Activated naive CD4-positive, alpha-beta T cell treated with anti-CD3 and anti-CD28 coated beads, Interleukin-2, amount 10 ng/mL, durations not matched to agents 7 days and 5 days (primary cell): ENCODE measurements around the gene CFAP70.
"Not testable (repeated sequence)": the region's sequence is repeated elsewhere in the genome, so short reads cannot be mapped to it uniquely, and the experiment has no call there.

Source experiments
- CTCF ChIA-PET: fragments of 350-600 bp; sonication (Branson Sonifier 250); formaldehyde crosslinking; loops from one replicate; lab custom pipeline; 2021; ENCODE audit warnings: antibody characterized with exemption; lab: Charles Lee
- DNase-seq: peaks from one replicate; pipeline ENCODE4 v3.0.0-alpha.2; 2020
- H3K27ac Mint-ChIP-seq: one replicate; pipeline ENCODE4 v1.8.0; 2021; ENCODE audit warnings: mild to moderate bottlenecking, moderate library complexity, mixed read lengths
- H3K27me3 Mint-ChIP-seq: one replicate; pipeline ENCODE4 v1.8.0; 2021; ENCODE audit warnings: mild to moderate bottlenecking, mixed read lengths
- H3K36me3 Mint-ChIP-seq: one replicate; pipeline ENCODE4 v1.8.0; 2021; ENCODE audit warnings: mixed read lengths
- H3K4me1 Mint-ChIP-seq: one replicate; pipeline ENCODE4 v1.8.0; 2021; ENCODE audit warnings: mixed read lengths
- H3K4me3 Mint-ChIP-seq: one replicate; pipeline ENCODE4 v1.8.0; 2021; ENCODE audit warnings: mild to moderate bottlenecking, moderate library complexity, mixed read lengths
- H3K9me3 Mint-ChIP-seq: one replicate; pipeline ENCODE4 v1.8.0; 2021; ENCODE audit warnings: mixed read lengths

CFAP70 gene

DNA sequence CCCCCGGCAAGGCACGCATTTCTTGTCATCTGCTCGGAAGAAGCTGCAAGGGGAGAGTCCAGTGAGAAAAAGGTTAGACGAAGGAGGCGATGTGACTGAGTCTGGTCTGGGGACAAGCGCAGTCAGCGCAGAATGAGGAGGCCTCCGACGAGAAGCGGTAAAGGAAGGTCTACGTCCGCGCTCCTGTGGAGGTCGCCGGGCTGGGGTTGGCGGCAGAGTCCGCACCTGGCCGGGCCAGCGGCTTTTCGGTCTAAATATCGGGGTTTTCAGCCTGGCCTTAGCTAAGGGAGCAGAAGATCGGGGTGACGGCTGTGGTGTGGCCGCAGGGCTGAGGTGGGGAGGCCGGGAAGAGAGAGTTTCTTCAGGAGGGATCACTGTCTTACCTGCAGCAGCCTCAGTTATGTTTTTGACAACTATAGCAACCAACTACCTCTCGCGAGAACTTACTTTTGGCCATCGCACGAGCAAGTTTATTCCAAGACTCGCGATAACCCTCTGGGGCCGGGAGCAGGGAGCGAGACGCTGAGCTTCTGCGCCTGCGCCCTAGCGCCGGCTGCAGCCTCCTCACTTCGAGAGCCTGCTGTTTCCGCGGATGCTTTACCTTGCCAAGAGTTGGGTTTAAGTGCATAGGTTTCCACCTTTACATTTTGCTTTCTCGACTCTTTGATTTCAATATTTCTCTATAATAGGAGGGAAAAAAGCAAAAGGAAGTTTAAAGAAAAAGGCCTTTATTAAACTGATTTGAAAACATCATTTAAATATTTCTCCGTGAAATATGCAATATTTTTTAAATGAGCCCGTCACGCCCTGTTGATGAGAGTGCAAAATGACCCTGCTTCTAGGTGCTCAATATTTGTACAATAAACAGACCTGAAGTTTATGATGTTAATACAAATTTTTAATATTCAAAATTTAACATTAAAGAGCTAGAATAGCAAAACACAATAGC, at the start of gene CFAP70:
Gene CFAP70 (minus strand): TSS at position 534 of the 949 bp plus-strand sequence. CDS start 4,068 bp downstream, outside the sequence.
- CTCF ChIA-PET = interaction anchor here (0.9 to 1.1 kb wide), 3 partner anchors 13 to 171 kb away, joined by 3 read pairs; no protein-coding TSS in a partner anchor
- no peaks in the 10 kb centered on the region for H3K36me3 Mint-ChIP-seq
- H3K27me3 Mint-ChIP-seq = peaks cover 13% of the 10 kb centered on the region
- H3K4me1 Mint-ChIP-seq = peaks cover 22% of the 10 kb centered on the region
- H3K4me3 Mint-ChIP-seq = peak within 1 kb of the TSS; percentile 97
- H3K9me3 Mint-ChIP-seq = no peaks in the 10 kb centered on the region
- H3K27ac Mint-ChIP-seq = peak within 1 kb of the TSS; percentile 82
- DNase-seq = peak; percentile 96

DNA sequence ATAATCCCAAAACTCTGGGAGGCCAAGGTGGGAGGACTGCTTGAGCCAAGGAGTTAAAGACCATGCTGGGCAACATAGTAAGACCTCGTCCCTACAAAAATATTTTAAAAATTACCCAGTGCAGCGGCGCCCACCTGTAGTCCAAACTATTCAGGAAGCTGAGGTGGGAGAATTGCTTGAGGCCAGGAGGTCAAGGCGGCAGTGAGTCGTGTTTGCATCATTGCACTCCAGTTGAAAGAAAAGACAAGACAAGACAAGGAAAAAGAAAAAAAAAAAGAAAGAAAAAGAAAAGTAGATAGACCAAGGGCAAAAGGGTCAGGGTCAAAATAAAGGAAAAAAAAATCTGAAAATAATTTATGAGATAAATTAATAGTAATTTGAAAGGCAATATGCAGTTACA, 49.4 kb upstream of the CFAP70 start:
- Mint-ChIP-seq H3K27ac (no peak overlapping the region), H3K4me1 (peaks cover 38% of the 10 kb centered on the region), H3K9me3 (no peaks in the 10 kb centered on the region), H3K27me3 (no peaks in the 10 kb centered on the region), H3K36me3 (peaks cover 31% of the 10 kb centered on the region), H3K4me3 (no peak overlapping the region)
- no peak for DNase-seq
- CTCF ChIA-PET = no interaction called here

DNA sequence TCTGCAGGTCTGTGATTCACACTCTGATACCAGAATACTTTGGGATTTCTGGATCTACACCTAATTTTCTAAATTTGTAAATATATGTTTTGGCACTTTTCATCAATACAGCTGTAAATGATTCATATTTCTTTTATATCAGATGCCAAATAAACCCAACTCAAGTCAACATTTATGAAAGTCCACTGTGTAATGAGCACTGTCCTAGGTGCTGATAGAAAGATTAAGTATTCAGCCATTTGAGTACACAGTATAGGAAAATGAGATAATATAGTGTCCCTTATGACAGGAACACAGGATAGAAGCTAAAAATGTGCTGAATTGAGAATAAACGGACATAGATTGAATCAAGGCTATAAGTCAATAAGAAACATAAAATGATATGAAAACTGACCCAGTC, 48.8 kb upstream of the CFAP70 start:
- CTCF ChIA-PET = no interaction called here
- Mint-ChIP-seq H3K4me1 (peaks cover 34% of the 10 kb centered on the region), H3K9me3 (no peaks in the 10 kb centered on the region)

DNA sequence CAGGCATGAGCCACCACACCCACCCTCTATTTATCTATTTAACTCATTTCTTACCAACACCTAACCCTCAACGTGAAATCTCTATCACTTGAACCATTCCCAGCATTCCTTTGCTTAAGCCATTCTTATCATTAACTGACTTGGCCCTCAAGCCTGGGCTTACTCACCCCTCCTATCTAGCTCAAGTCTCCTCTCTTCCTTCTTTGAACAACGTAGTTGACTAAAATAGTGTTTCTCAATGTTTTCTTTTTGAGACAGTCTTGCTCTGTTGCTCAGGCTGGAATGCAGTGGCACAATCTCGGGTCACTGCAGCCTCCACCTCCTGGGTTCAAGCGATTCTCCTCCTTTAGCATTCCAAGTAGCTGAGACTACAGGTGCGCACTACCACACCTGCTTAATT, 48.2 kb upstream of the CFAP70 start:
- H3K4me1 Mint-ChIP-seq = peaks cover 28% of the 10 kb centered on the region
- no peak for DNase-seq
- H3K36me3 Mint-ChIP-seq = peaks cover 30% of the 10 kb centered on the region
- H3K9me3 Mint-ChIP-seq = no peaks in the 10 kb centered on the region
- no peak overlapping the region for H3K4me3 Mint-ChIP-seq
- H3K27me3 Mint-ChIP-seq = no peaks in the 10 kb centered on the region
- H3K27ac Mint-ChIP-seq = no peak overlapping the region
- CTCF ChIA-PET = no interaction called here

More for the DNA sequence above, 48.8 kb upstream of the CFAP70 start:
- H3K27me3 Mint-ChIP-seq = no peaks in the 10 kb centered on the region
- DNase-seq = no peak
- peaks cover 30% of the 10 kb centered on the region for H3K36me3 Mint-ChIP-seq
- H3K27ac Mint-ChIP-seq = no peak overlapping the region
- no peak overlapping the region for H3K4me3 Mint-ChIP-seq

DNA sequence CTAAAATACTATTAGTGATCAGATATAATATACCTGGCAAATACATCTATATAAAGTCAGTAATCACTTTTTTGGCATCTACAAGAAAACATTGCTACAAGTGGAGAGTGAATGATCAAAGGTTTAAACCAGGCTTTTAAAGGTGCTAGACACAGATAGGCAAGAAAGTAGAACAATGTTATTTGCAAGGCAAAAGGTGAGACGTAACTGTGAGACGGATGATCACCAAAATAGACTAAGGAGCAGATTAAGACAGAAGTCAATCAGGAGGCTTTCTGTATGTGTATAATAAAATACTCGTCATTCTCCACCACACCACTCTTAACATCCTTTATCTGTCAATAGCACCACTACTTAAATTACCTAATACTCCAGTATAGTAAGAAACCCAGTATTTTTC, 46.9 kb upstream of the CFAP70 start:
- Mint-ChIP-seq H3K27ac (no peak overlapping the region), H3K27me3 (no peaks in the 10 kb centered on the region), H3K4me1 (peaks cover 19% of the 10 kb centered on the region), H3K36me3 (peaks cover 23% of the 10 kb centered on the region), H3K4me3 (no peak overlapping the region), H3K9me3 (no peaks in the 10 kb centered on the region)
- CTCF ChIA-PET = no interaction called here
- no peak for DNase-seq

DNA sequence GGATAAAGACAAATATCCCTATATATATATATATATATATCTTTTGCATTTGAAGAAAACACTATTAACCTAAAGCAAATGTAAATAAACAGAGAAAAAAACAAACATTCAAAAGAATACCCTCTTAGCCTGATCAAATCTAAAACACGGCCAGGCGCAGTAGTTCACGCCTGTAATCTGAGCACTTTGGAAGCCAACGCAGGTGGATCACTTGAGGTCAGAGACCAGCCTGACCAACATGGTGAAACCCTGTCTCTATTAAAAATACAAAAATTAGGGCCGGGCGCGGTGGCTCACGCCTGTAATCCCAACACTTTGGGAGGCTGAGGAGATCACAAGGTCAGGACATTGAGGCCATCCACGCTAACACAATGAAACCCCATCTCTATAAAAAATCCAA, 46.0 kb upstream of the CFAP70 start:
- Mint-ChIP-seq H3K9me3 (no peaks in the 10 kb centered on the region), H3K27me3 (no peaks in the 10 kb centered on the region), H3K36me3 (peaks cover 18% of the 10 kb centered on the region), H3K4me1 (peaks cover 13% of the 10 kb centered on the region), H3K27ac (peak overlapping the region; percentile 11), H3K4me3 (no peak overlapping the region)
- no peak for DNase-seq
- CTCF ChIA-PET = interaction anchor here (0.7 kb wide), 1 partner anchor 75 kb away, joined by 5 read pairs; no protein-coding TSS in a partner anchor

DNA sequence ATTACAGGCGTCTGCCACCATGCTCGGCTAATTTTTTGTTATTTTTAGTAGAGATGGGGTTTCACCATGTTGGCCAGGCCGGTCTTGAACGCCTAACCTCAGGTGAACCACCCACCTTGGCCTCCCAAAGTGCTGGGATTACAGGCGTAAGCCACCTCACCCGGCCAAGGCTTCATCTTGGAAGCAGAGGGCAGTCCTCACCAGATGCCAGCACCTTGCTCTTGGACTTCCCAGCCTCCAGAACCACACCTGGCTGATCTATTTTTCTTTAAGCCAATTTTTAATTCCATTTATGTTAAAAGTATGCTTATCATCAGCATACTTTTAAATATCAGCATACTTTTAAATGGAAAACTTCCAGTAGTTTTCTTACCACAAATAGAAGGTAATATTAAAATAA, 43.0 kb upstream of the CFAP70 start:
- Mint-ChIP-seq H3K27ac (no peak overlapping the region), H3K27me3 (no peaks in the 10 kb centered on the region), H3K9me3 (no peaks in the 10 kb centered on the region), H3K4me1 (no peaks in the 10 kb centered on the region), H3K36me3 (peaks cover 11% of the 10 kb centered on the region), H3K4me3 (no peak overlapping the region)
- no peak for DNase-seq
- CTCF ChIA-PET = interaction anchor here (0.6 kb wide), 1 partner anchor 213 kb away, joined by 3 read pairs; no protein-coding TSS in a partner anchor

DNA sequence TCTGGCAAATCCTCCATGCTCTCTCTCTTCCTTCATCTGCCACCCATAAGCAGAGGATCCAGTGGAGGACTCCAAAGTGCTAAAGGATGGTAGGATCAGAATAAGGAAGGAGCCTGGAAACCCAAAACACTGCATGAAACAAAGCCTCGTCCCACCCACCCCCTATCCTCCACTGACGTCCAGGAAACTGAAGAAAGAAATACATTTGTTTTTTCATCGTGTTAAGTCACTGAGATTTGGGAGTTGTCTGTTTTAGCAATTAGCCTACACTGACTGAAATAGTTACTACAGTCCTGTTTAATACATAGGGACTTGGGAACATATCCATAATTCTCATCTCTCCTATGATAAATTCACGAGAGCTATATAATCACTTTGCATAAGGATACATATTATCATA, 40.4 kb upstream of the CFAP70 start:
- Mint-ChIP-seq H3K27ac (no peak overlapping the region), H3K4me1 (no peaks in the 10 kb centered on the region), H3K36me3 (peaks cover 27% of the 10 kb centered on the region), H3K4me3 (no peak overlapping the region), H3K27me3 (no peaks in the 10 kb centered on the region), H3K9me3 (no peaks in the 10 kb centered on the region)
- CTCF ChIA-PET = interaction anchor here (0.6 kb wide), 1 partner anchor 1459 kb away, joined by 3 read pairs; no protein-coding TSS in a partner anchor
- DNase-seq = no peak

DNA sequence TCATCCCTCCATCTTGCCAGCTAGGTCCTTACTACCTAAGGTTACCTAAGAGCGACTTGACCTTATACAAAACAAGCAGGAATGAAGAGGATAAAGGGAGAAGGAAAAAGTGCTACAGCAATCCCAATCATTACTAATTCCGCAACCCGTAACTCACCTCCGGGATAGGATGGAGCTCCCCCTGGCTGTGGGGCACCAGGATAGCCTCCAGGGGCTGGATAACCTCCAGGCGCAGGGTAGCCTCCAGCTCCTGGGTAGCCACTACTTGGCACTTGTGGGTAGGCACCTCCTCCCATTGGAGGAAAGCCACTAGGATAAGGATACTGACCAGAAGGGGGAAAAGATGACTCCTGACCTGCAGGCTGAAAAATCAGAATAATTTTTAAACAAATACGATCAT, 39.4 kb upstream of the CFAP70 start:
- peaks cover 3% of the 10 kb centered on the region for H3K9me3 Mint-ChIP-seq
- H3K27me3 Mint-ChIP-seq = no peaks in the 10 kb centered on the region
- H3K27ac Mint-ChIP-seq = no peak overlapping the region
- H3K4me1 Mint-ChIP-seq = no peaks in the 10 kb centered on the region
- CTCF ChIA-PET = interaction anchor here (1.2 kb wide), 1 partner anchor 13 kb away, joined by 4 read pairs; no protein-coding TSS in a partner anchor
- H3K36me3 Mint-ChIP-seq = peaks cover 33% of the 10 kb centered on the region
- no peak overlapping the region for H3K4me3 Mint-ChIP-seq
- no peak for DNase-seq

DNA sequence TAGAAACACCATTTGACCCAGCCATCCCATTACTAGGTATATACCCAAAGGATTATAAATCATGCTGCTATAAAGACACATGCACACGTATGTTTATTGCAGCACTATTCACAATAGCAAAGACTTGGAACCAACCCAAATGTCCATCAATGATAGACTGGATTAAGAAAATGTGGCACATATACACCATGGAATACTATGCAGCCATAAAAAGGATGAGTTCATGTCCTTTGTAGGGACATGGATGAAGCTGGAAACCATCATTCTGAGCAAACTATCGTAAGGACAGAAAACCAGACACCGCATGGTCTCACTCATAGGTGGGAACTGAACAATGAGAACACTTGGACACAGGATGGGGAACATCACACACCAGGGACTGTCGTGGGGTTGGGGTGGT, 35.7 kb upstream of the CFAP70 start:
- H3K27me3 Mint-ChIP-seq, H3K4me1 Mint-ChIP-seq, CTCF ChIA-PET, H3K9me3 Mint-ChIP-seq, DNase-seq, H3K4me3 Mint-ChIP-seq, H3K27ac Mint-ChIP-seq: not testable (repeated sequence)
- H3K36me3 Mint-ChIP-seq = peaks cover 52% of the 10 kb centered on the region

DNA sequence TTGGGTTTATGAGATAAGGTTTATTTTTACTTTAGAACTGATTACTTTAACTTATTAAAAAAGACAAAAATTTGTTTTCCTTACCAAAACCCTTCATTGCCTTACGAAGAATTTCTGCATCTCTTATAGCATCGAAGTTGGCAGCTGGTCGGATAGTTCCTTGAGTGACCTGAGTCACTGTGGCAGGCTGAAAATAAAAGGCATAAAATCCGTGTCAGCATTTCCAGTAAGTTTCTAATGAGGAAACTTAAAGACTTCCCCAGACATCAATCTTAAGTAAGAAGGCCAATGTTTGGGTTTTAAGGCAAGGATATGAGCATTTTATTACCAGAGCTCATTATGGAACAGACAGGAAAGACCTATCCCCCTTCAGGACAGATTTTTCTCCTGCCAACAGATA, 29.6 kb upstream of the CFAP70 start:
- Mint-ChIP-seq H3K4me1 (no peaks in the 10 kb centered on the region), H3K4me3 (no peak overlapping the region), H3K36me3 (peaks cover 59% of the 10 kb centered on the region), H3K9me3 (no peaks in the 10 kb centered on the region), H3K27ac (no peak overlapping the region), H3K27me3 (no peaks in the 10 kb centered on the region)
- no peak for DNase-seq
- CTCF ChIA-PET = no interaction called here

DNA sequence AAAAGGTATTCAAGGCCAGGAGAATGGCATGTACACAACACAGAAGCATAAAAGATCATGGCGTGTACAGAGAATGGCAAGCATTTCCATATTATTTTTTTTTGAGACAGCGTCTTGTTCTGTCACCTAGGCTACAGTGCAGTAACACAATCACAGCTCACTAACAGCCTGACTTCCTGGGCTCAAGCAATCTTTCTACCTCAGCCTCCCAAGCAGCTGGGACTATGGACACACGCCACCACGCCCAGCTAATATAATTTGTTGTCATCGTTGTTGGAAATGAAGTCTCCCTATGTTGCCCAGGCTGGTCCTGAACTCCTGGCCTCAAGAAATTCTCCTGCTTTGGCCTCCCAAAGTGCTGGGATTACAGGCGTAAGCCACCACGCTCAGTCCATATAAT, 27.9 kb upstream of the CFAP70 start:
- no peak overlapping the region for H3K27ac Mint-ChIP-seq
- H3K27me3 Mint-ChIP-seq = no peaks in the 10 kb centered on the region
- no peak for DNase-seq
- CTCF ChIA-PET = no interaction called here
- H3K4me1 Mint-ChIP-seq = no peaks in the 10 kb centered on the region
- peaks cover 58% of the 10 kb centered on the region for H3K36me3 Mint-ChIP-seq
- H3K9me3 Mint-ChIP-seq = no peaks in the 10 kb centered on the region
- H3K4me3 Mint-ChIP-seq = no peak overlapping the region

DNA sequence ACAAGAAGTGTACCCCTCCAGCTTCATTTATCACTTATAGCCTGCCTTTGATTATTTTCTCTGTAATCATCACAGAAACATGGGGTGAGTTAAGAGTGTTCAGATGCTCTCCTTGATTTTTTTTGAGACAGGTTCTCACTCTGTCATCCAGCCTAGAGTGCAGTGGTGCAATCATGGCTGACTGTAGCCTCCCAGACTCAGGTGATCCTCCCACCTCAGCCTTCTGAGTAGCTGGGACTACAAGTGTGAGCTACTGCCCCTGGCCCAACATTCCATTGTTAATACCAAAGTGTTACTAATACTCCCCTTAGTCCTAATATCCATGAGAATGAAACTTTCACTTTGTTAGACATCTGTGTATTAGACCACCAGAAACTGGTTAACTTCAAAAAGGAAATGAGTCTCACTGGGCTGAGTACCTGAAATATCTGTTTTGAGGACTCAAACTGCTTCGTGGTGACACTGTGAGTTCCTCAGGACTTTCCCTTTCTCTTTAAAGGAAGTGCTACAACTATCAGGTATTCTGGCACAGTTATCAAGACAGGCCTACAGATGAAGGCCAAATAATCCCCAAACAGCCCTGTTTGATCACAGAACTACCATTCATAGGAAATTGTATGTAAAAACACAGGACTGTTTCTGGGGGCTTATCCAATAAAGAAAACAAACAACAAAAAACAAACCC, 20.5 kb upstream of the CFAP70 start:
- H3K4me3 Mint-ChIP-seq = no peak overlapping the region
- H3K9me3 Mint-ChIP-seq = no peaks in the 10 kb centered on the region
- peaks cover 53% of the 10 kb centered on the region for H3K36me3 Mint-ChIP-seq
- CTCF ChIA-PET = interaction anchor here (1.6 kb wide), 1 partner anchor 12 kb away, joined by 5 read pairs; no protein-coding TSS in a partner anchor
- no peak for DNase-seq
- H3K4me1 Mint-ChIP-seq = peaks cover 14% of the 10 kb centered on the region
- no peaks in the 10 kb centered on the region for H3K27me3 Mint-ChIP-seq
- peak overlapping the region; percentile 85 for H3K27ac Mint-ChIP-seq

DNA sequence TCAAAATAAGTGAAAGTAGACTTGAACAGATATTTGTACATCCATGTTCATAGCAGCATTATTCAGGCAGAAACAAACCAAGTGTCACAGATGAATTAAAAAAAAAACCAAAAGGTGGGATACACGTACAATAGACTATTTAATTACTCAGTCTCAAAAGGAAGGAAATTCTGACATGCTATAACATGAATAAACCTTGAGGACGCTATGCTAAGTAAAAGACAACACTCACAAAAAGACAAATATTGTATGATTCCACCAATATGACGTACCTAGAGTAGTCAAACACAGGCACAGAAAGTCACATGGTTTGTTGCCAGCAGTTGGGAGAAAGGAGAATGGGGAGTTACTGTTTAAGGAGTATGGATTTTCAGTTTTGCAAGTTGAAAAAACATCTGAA, 18.0 kb upstream of the CFAP70 start:
- H3K27ac Mint-ChIP-seq = peak overlapping the region; percentile 1
- H3K27me3 Mint-ChIP-seq = no peaks in the 10 kb centered on the region
- no peak overlapping the region for H3K4me3 Mint-ChIP-seq
- peaks cover 14% of the 10 kb centered on the region for H3K4me1 Mint-ChIP-seq
- DNase-seq = no peak
- CTCF ChIA-PET = no interaction called here
- peaks cover 46% of the 10 kb centered on the region for H3K36me3 Mint-ChIP-seq
- no peaks in the 10 kb centered on the region for H3K9me3 Mint-ChIP-seq
